Measurements from ENCODE around the gene AFP.

GRCh38 chr4:73405138-73405537, 30.9 kb upstream of the AFP start:
- TF ChIP-seq POLR2A (IDR thresholded peaks at IDR 0.05) (no peak), CTCF (IDR thresholded peaks at IDR 0.05) (no peak)
